OCI-LY1 (cell line): ENCODE data around the gene LSM10.

Source experiments
- H2AFZ ChIP-seq: fragments of 200-600 bp; sonication (generic), shearing (Covaris generic); 2 replicates; pipeline ENCODE4 v1.6.0; 2014; ENCODE audit warnings: antibody characterized with exemption, mild to moderate bottlenecking, low read length
- H3F3A ChIP-seq: fragments of 200-600 bp; sonication (generic), shearing (Covaris generic); 2 replicates; pipeline ENCODE4 v1.6.0; 2014; ENCODE audit warnings: mild to moderate bottlenecking, antibody characterized with exemption, low read length, moderate library complexity; ENCODE audit not compliant: insufficient read depth
- H3K27ac ChIP-seq: fragments of 200-600 bp; sonication (generic); 2 replicates; pipeline ENCODE4 v1.5.1; 2014; ENCODE audit warnings: low read length, mixed run types, mild to moderate bottlenecking, low read depth; ENCODE audit not compliant: poor library complexity, severe bottlenecking
- H3K27me3 ChIP-seq: fragments of 200-600 bp; sonication (generic); 2 replicates; pipeline ENCODE4 v1.6.0; 2014; ENCODE audit warnings: antibody characterized with exemption, mild to moderate bottlenecking, low read length, moderate library complexity; ENCODE audit not compliant: insufficient read depth
- H3K36me3 ChIP-seq: fragments of 200-600 bp; sonication (generic); 2 replicates; pipeline ENCODE4 v1.6.1; 2014; ENCODE audit warnings: mild to moderate bottlenecking, antibody characterized with exemption, low read length, moderate library complexity, mixed read lengths; ENCODE audit not compliant: insufficient read depth
- H3K4me1 ChIP-seq: fragments of 200-600 bp; sonication (generic); 2 replicates; pipeline ENCODE4 v1.5.1; 2014; ENCODE audit warnings: mild to moderate bottlenecking, low read length, moderate library complexity; ENCODE audit not compliant: insufficient read depth, severe bottlenecking
- H3K4me2 ChIP-seq: fragments of 200-600 bp; sonication (generic), shearing (Covaris generic); 2 replicates; pipeline ENCODE4 v1.6.1; 2014; ENCODE audit warnings: low read length
- H3K4me3 ChIP-seq: fragments of 200-600 bp; sonication (generic); 2 replicates; pipeline ENCODE4 v1.5.1; 2014; ENCODE audit warnings: low read length, low read depth, mild to moderate bottlenecking, mixed read lengths; ENCODE audit not compliant: poor library complexity, severe bottlenecking
- H3K79me2 ChIP-seq: fragments of 200-600 bp; shearing (Covaris generic); 2 replicates; pipeline ENCODE4 v1.6.1; 2016; ENCODE audit warnings: mixed run types, low read length, mixed read lengths; ENCODE audit not compliant: insufficient read depth
- H3K9ac ChIP-seq: fragments of 200-600 bp; sonication (generic), shearing (Covaris generic); 2 replicates; pipeline ENCODE4 v1.6.1; 2014; ENCODE audit warnings: mild to moderate bottlenecking, low read length, mixed read lengths
- H3K9me2 ChIP-seq: fragments of 200-600 bp; sonication (generic), shearing (Covaris generic); 2 replicates; pipeline ENCODE4 v1.6.1; 2014; ENCODE audit warnings: low read depth, mild to moderate bottlenecking, low read length, mixed read lengths
- H3K9me3 ChIP-seq: fragments of 200-600 bp; shearing (Covaris generic); 2 replicates; pipeline ENCODE4 v1.6.1; 2014; ENCODE audit warnings: low read length, mixed read lengths
- H4K20me1 ChIP-seq: fragments of 200-600 bp; sonication (generic), shearing (Covaris generic); 2 replicates; pipeline ENCODE4 v1.6.0; 2016; ENCODE audit warnings: mild to moderate bottlenecking, low read length; ENCODE audit not compliant: insufficient read depth
- CTCF ChIP-seq: fragments of 200-600 bp; sonication (generic), shearing (Covaris generic); IDR thresholded peaks from 2 replicates; pipeline ENCODE4 v1.5.1; 2017; ENCODE audit warnings: mild to moderate bottlenecking, antibody characterized with exemption, low read length, moderate library complexity, mixed read lengths
- EZH2 ChIP-seq: fragments of 200-600 bp; sonication (generic), shearing (Covaris generic); IDR thresholded peaks from 2 replicates; pipeline ENCODE4 v1.8.0; 2017; ENCODE audit warnings: borderline replicate concordance, mixed run types, mild to moderate bottlenecking, antibody characterized with exemption, low read length, moderate library complexity, mixed read lengths

The LSM10 gene

GRCh38 chr1:36400514-36400824 lies 2.8 kb upstream of the LSM10 start:
- peaks cover 10% of the 10 kb centered on the region; the same call in 1 of the 2 replicates for H3K9me3 ChIP-seq
- no peak overlapping the region for H3K4me3 ChIP-seq
- H3F3A ChIP-seq: 0 out of 2 replicates have a peak, but pooled peaks cover 5% of the 10 kb centered on the region
- H4K20me1 ChIP-seq: no peaks in the 10 kb centered on the region
- no peak overlapping the region for H3K4me2 ChIP-seq
- no peaks in the 10 kb centered on the region for H3K9me2 ChIP-seq
- H3K79me2 ChIP-seq: no peaks in the 10 kb centered on the region
- H3K4me1 ChIP-seq: peaks cover 28% of the 10 kb centered on the region
- no peaks in the 10 kb centered on the region for H3K27me3 ChIP-seq
- no peak overlapping the region for H3K27ac ChIP-seq
- H3K36me3 ChIP-seq: no peaks in the 10 kb centered on the region
- H3K9ac ChIP-seq: no peak overlapping the region
- no peak for TF ChIP-seq EZH2
- no peak for TF ChIP-seq CTCF
- H2AFZ ChIP-seq: no peak overlapping the region

GRCh38 chr1:36398370-36398977 lies 766 bp upstream of the LSM10 start:
- Histone ChIP-seq H3K36me3 (peaks cover 8% of the 10 kb centered on the region), H2AFZ (peak overlapping the region; percentile 61; the same call in 1 of the 2 replicates), H3F3A (0 out of 2 replicates have a peak, but pooled peaks cover 5% of the 10 kb centered on the region), H3K4me3 (peak overlapping the region; percentile 77), H4K20me1 (no peaks in the 10 kb centered on the region), H3K4me1 (peaks cover 39% of the 10 kb centered on the region), H3K9me2 (no peaks in the 10 kb centered on the region), H3K9ac (peak overlapping the region; percentile 82), H3K27ac (peak overlapping the region; percentile 47), H3K9me3 (peaks cover 10% of the 10 kb centered on the region; the same call in 1 of the 2 replicates), H3K4me2 (peak overlapping the region; percentile 61), H3K79me2 (no peaks in the 10 kb centered on the region), H3K27me3 (no peaks in the 10 kb centered on the region)
- no peak for TF ChIP-seq CTCF
- no peak for TF ChIP-seq EZH2

- H3K9me3 ChIP-seq: peaks cover 10% of the 10 kb centered on the region; the same call in 1 of the 2 replicates
- no peak for TF ChIP-seq CTCF
- TF ChIP-seq EZH2: no peak
- peaks cover 22% of the 10 kb centered on the region for H3K36me3 ChIP-seq
- 0 out of 2 replicates have a peak, but pooled peaks cover 5% of the 10 kb centered on the region for H3F3A ChIP-seq
- no peaks in the 10 kb centered on the region for H3K9me2 ChIP-seq
- no peaks in the 10 kb centered on the region for H3K27me3 ChIP-seq
- peak overlapping the region; percentile 61 for H3K4me2 ChIP-seq
- peak overlapping the region; percentile 77 for H3K4me3 ChIP-seq
- H3K4me1 ChIP-seq: peaks cover 53% of the 10 kb centered on the region
- no peaks in the 10 kb centered on the region for H3K79me2 ChIP-seq
- H3K9ac ChIP-seq: peak overlapping the region; percentile 82
- H3K27ac ChIP-seq: peak overlapping the region; percentile 61
- no peaks in the 10 kb centered on the region for H4K20me1 ChIP-seq
- H2AFZ ChIP-seq: no peak overlapping the region
These were observed 678 bp downstream of the LSM10 start for GRCh38 chr1:36397083-36397377.
